Activated CD8-positive, alpha-beta memory T cell treated with anti-CD3 and anti-CD28 coated beads for 48 hours (primary cell): ENCODE data around the gene CALHM2.
"Not testable (repeated sequence)": the region's sequence is repeated elsewhere in the genome, so short reads cannot be mapped to it uniquely, and the experiment has no call there.

Experiments used
- DNase-seq, 3 experiments: peaks; one replicate each; pipeline ENCODE4 v3.0.0-alpha.2; 2020; ENCODE audit warnings: low read depth in 2 of 3, low spot score in 2 of 3

Gene CALHM2

DNA sequence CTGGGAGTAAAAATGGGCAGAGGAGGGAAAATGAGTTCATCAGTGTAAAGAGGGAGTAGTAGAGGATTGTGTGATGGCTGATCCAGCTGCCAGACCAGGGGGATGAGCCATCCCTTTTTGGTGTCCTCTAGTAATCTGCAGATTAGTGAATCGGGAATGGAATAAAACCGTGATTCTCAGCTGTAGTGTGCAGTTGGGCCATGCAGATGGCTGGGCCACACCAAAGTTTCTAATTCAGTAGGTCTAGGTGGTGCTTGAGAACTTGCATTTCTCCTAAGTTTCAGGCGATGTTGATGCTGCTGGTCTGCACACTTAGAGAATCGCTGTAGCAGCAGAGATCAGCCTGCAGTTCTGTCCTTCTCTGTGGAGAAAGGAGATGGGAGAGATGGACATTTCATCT lies 33.1 kb downstream of the CALHM2 start:
- DNase-seq: no peak

- DNase-seq: no peak
These were observed 34.6 kb downstream of the CALHM2 start for GRCh38 chr10:103417601-103418000.

DNA sequence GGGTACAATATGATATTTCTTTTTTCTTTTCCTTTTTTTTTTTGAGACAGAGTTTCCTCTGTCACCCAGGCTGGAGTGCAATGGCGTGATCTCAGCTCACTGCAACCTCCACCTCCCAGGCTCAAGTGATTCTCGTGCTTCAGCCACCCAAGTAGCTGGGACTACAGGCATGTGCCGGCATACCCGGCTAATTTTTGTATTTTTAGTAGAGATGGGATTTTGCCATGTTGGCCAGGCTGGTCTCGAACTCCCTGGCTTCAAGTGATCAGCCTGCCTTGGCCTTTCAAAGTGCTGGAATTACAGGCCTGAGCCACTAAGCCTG lies 35.1 kb downstream of the CALHM2 start:
- not testable (repeated sequence) for DNase-seq

DNA sequence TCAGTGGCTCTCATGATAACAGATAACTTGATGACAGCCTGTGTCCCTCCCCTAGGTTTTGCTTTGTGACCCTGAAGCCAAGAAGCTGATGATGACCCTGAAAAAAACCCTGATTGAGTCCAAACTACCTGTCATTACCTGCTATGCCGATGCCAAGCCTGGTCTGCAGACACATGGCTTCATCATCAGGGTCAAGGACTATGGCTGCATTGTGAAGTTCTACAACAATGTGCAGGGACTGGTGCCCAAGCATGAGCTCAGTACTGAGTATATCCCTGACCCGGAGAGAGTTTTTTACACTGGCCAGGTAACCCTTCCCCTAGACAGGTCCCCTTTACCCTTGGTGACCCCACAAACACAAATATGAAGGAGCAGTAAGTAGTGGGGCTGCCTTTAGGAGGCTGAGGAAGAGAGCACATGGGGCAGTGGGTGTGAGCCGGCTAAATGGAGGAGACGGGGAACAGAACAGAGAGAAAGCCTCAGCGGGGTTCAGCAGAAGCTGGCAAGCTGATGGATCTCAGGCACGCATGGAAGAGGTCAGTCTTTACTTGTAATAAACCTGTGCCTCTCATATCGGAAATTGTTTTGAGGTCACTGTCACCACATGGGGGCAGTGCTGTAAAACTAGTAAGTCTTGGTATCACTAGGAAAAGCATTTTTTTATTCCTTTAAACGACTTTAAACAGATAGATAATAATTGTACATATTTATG lies 35.6 kb downstream of the CALHM2 start:
- DNase-seq: no peak

- DNase-seq: no peak
These were observed 36.6 kb downstream of the CALHM2 start for GRCh38 chr10:103415581-103415980.

- DNase-seq: no peak
These were observed 38.6 kb downstream of the CALHM2 start for GRCh38 chr10:103413564-103413963.

DNA sequence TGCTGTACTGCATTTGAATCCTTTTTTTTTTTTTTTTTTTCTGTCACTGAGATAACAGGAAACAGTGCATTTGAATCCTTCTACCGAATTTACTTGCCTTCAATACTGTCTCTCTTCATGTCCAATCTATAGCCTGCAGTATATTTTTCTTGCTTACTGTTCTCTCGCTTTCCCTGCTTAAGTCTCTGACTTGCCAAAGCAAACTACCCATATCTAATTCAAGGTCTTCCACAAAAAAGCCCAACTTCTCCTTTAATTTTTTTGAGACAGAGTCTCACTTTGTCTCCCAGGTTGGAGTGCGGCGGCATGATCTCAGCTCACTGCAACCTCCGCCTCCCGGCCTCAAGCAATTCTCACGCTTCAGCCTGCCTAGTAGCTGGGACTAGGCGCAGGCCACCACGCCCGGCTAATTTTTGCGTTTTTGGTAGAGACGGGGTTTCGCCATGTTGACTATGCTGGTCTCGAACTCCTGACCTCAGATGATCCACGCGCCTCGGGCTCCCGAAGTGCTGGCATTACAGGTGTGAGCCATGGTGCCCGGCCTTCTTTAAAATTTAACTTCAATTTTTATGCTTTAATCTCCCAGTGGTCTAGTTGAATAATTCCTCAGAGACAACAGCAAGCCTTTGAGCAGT lies 54.9 kb downstream of the CALHM2 start:
- no peak for DNase-seq

DNA sequence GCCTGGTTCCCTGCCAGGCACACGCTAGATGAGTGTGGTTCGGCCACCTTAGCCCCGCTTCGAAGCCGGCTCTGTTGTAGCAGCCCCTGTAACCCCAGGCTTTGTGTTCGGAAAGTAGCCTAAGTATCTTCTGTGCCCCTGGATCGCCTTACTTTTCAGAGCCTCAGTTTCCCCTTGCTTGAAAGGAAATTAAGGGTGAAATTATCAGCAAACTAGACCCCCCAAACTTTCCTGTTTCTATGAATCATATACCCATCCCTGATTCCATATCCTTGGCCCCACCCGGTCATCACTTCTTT lies 55.4 kb downstream of the CALHM2 start:
- DNase-seq: no peak
